Subcutaneous abdominal adipose tissue (tissue), 5 donors: ENCODE results near the gene UBE2O.

Experiments used
- H3K27ac ChIP-seq: one replicate; pipeline ENCODE4 v1.7.0; 2013; ENCODE audit warnings: low read depth, mild to moderate bottlenecking, inconsistent platforms, low read length, moderate library complexity
- H3K27me3 ChIP-seq, 5 donors: one replicate each; pipeline ENCODE4 v1.7.0; 2013; ENCODE audit warnings: low read length in 5 of 5, inconsistent platforms in 1 of 5; ENCODE audit not compliant: control insufficient read depth in 5 of 5, insufficient read depth in 4 of 5
- H3K36me3 ChIP-seq, 5 donors: one replicate each; pipeline ENCODE4 v1.7.0; 2013; ENCODE audit warnings: low read length in 5 of 5; ENCODE audit not compliant: control insufficient read depth in 5 of 5, insufficient read depth in 5 of 5
- H3K4me1 ChIP-seq, 5 donors: one replicate each; pipeline ENCODE4 v1.7.0; 2013; ENCODE audit warnings: low read length in 5 of 5, mild to moderate bottlenecking in 3 of 5, moderate library complexity in 1 of 5; ENCODE audit not compliant: control insufficient read depth in 5 of 5, insufficient read depth in 5 of 5
- H3K4me3 ChIP-seq, 5 donors: one replicate each; pipeline ENCODE4 v1.7.0; 2013; ENCODE audit warnings: low read length in 5 of 5, low read depth in 1 of 5
- H3K9ac ChIP-seq, 5 donors: one replicate each; pipeline ENCODE4 v1.7.0; 2013; ENCODE audit warnings: low read length in 5 of 5, mild to moderate bottlenecking in 4 of 5, moderate library complexity in 3 of 5
- H3K9me3 ChIP-seq, 5 donors: one replicate each; pipeline ENCODE4 v1.7.0; 2013; ENCODE audit warnings: low read length in 5 of 5; ENCODE audit not compliant: control insufficient read depth in 5 of 5
- donor health status: healthy.
- donor health status: healthy.
- donor health status: healthy.
- donor health status: healthy.
- donor health status: healthy.

The UBE2O gene

DNA sequence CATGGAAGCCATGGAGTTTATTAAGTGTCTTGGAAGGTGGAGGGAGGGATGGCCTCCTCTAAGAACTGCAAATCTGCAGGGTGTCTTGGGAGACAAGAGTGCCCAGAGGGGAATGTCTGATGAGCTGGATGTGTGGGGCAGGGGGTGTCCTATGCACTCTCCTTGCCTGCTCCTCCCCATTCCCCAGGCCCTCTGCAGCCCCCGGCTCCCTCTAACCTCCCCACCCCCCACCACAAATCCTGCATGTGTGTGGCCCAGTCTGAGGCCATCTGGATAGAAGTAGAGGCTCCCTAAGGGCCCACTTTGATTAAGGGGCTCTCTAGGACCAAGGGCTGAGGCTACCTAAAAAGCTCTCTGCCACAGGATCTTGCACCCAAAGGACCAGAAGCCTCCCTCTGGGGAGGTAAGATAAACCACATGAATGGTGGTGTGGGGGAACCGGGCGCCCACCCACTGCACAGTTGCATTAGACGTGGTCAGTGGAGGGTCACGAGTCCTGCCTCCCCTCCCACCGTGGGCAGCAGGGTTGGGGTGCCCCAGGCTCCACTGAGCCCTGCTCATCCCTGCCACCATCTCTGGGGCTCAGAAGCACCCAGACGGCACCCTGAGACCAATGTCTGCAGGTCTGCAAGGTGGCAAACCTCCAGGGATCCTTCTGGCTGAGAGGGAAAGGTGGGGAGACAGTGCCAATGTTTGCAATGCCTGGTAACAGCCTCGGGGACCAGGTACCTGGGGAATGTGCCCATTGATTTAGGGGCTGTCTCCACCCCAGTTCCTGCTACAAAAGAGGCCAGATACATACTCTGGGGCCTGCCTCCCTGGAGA lies 15.1 kb upstream of the UBE2O start:
- Histone ChIP-seq H3K4me3 (no peak overlapping the region), H3K9ac (no peak overlapping the region), H3K9me3 (no peaks in the 10 kb centered on the region), H3K36me3 (peaks cover 0 to 39% (median 17%) of the 10 kb centered on the region in 5 donors), H3K27ac (no peak overlapping the region), H3K27me3 (peaks cover 0 to 4% (median 0%) of the 10 kb centered on the region in 5 donors), H3K4me1 (peaks cover 0 to 5% (median 0%) of the 10 kb centered on the region in 5 donors)

GRCh38 chr17:76467366-76467765 lies 14.4 kb upstream of the UBE2O start, which contains the start of gene AANAT:
Gene AANAT, plus strand, starts transcription at chr17:76467603. Its CDS starts 1,144 bp downstream, at chr17:76468747.
- no peak within 1 kb of the TSS for H3K4me3 ChIP-seq
- H3K4me1 ChIP-seq, result peaks cover 0 to 5% (median 0%) of the 10 kb centered on the region in 5 donors
- H3K9ac ChIP-seq, result no peak within 1 kb of the TSS
- peaks cover 0 to 33% (median 12%) of the 10 kb centered on the region in 5 donors for H3K36me3 ChIP-seq
- H3K27ac ChIP-seq, result no peak within 1 kb of the TSS
- H3K9me3 ChIP-seq, result no peaks in the 10 kb centered on the region
- H3K27me3 ChIP-seq, result peaks cover 0 to 2% (median 0%) of the 10 kb centered on the region in 5 donors

- peaks cover 0 to 26% (median 9%) of the 10 kb centered on the region in 5 donors for H3K36me3 ChIP-seq
- peaks cover 0 to 2% (median 0%) of the 10 kb centered on the region in 5 donors for H3K27me3 ChIP-seq
- peaks cover 0 to 5% (median 0%) of the 10 kb centered on the region in 5 donors for H3K4me1 ChIP-seq
- no peak overlapping the region for H3K27ac ChIP-seq
- no peaks in the 10 kb centered on the region for H3K9me3 ChIP-seq
- H3K4me3 ChIP-seq, result no peak overlapping the region
- no peak overlapping the region for H3K9ac ChIP-seq
Measured at GRCh38 chr17:76466775-76467130, 13.8 kb upstream of the UBE2O start.

- no peak overlapping the region for H3K9ac ChIP-seq
- no peaks in the 10 kb centered on the region for H3K36me3 ChIP-seq
- H3K27ac ChIP-seq, result no peak overlapping the region
- no peaks in the 10 kb centered on the region for H3K9me3 ChIP-seq
- peaks cover 0 to 2% (median 0%) of the 10 kb centered on the region in 5 donors for H3K27me3 ChIP-seq
- peaks cover 0 to 5% (median 0%) of the 10 kb centered on the region in 5 donors for H3K4me1 ChIP-seq
- H3K4me3 ChIP-seq, result no peak overlapping the region
Measured at GRCh38 chr17:76462556-76463290, 9.8 kb upstream of the UBE2O start.

GRCh38 chr17:76461765-76462555 lies 9.0 kb upstream of the UBE2O start:
- no peaks in the 10 kb centered on the region for H3K36me3 ChIP-seq
- H3K4me1 ChIP-seq, result peaks cover 0 to 5% (median 0%) of the 10 kb centered on the region in 5 donors
- peaks cover 0 to 2% (median 0%) of the 10 kb centered on the region in 5 donors for H3K27me3 ChIP-seq
- H3K9ac ChIP-seq, result no peak overlapping the region
- no peak overlapping the region for H3K27ac ChIP-seq
- H3K4me3 ChIP-seq, result no peak overlapping the region
- no peaks in the 10 kb centered on the region for H3K9me3 ChIP-seq

GRCh38 chr17:76459674-76460073 lies 6.7 kb upstream of the UBE2O start:
- H3K36me3 ChIP-seq, result no peaks in the 10 kb centered on the region
- H3K4me1 ChIP-seq, result no peaks in the 10 kb centered on the region
- no peaks in the 10 kb centered on the region for H3K9me3 ChIP-seq
- H3K4me3 ChIP-seq, result no peak overlapping the region
- H3K9ac ChIP-seq, result no peak overlapping the region
- H3K27ac ChIP-seq, result no peak overlapping the region
- peaks cover 0 to 2% (median 0%) of the 10 kb centered on the region in 5 donors for H3K27me3 ChIP-seq

- Histone ChIP-seq H3K4me3 (no peak overlapping the region), H3K27me3 (peaks cover 0 to 2% (median 0%) of the 10 kb centered on the region in 5 donors), H3K36me3 (no peaks in the 10 kb centered on the region), H3K9ac (no peak overlapping the region), H3K4me1 (no peaks in the 10 kb centered on the region), H3K9me3 (no peaks in the 10 kb centered on the region), H3K27ac (no peak overlapping the region)
Measured at GRCh38 chr17:76458580-76459490, 5.9 kb upstream of the UBE2O start.

GRCh38 chr17:76453431-76453743 lies 435 bp upstream of the UBE2O start:
- Histone ChIP-seq H3K4me3 (peak overlapping the region in 2 of 5 donors; percentile 73 to 84), H3K27ac (no peak overlapping the region)

DNA sequence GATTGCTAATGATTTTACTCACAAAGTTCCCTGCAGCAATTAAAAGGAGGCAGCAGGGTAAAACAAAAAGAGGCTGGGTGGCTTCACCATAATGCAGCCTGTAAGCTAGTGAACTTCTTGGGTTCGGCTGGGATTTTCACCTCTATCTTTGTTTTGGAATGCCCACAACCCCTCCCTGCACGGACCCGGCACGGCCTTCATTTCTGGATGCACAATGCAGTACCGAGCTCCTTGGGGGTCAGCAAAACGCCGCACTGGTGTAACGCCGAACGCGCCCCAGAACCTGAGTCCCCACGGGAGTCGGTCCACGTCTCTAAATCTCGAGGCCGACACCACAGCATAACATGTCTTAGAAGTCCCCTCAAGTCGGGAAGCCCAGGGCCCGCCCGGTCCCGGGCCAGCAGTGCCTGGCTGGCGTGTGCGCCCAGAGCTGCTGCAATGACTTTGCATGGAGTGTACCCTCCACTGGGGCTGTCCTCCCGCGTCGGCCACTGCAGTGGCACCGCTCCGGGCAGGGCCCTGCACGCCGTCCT lies 759 bp downstream of the UBE2O start:
- Histone ChIP-seq H3K27ac (no peak overlapping the region), H3K27me3 (no peaks in the 10 kb centered on the region), H3K4me3 (peak overlapping the region; percentile 48 to 84 (median 73)), H3K36me3 (no peaks in the 10 kb centered on the region), H3K9ac (peak overlapping the region in 3 of 5 donors; percentile 20 to 46 (median 42)), H3K4me1 (peaks cover 0 to 14% (median 12%) of the 10 kb centered on the region in 5 donors), H3K9me3 (no peaks in the 10 kb centered on the region)

More at GRCh38 chr17:76453431-76453743, 435 bp upstream of the UBE2O start:
- no peak overlapping the region for H3K9ac ChIP-seq
- H3K36me3 ChIP-seq, result no peaks in the 10 kb centered on the region
- H3K4me1 ChIP-seq, result peaks cover 0 to 14% (median 12%) of the 10 kb centered on the region in 5 donors
- H3K27me3 ChIP-seq, result no peaks in the 10 kb centered on the region
- no peaks in the 10 kb centered on the region for H3K9me3 ChIP-seq
